Neuron (in vitro differentiated cells): ENCODE measurements around the gene NPIPB9.
"Not testable (repeated sequence)": the region's sequence is repeated elsewhere in the genome, so short reads cannot be mapped to it uniquely, and the experiment has no call there.

Experiments used
- H2AFZ ChIP-seq: one replicate; pipeline ENCODE4 v1.6.1; 2013; ENCODE audit warnings: low read depth, mild to moderate bottlenecking, inconsistent platforms, low read length, moderate library complexity
- H3K27me3 ChIP-seq: one replicate; pipeline ENCODE4 v1.6.1; 2013; ENCODE audit warnings: low read length; ENCODE audit not compliant: insufficient read depth
- H3K36me3 ChIP-seq: one replicate; pipeline ENCODE4 v1.6.1; 2013; ENCODE audit warnings: low read length; ENCODE audit not compliant: insufficient read depth
- H3K4me1 ChIP-seq: one replicate; pipeline ENCODE4 v1.6.1; 2013; ENCODE audit warnings: low read length; ENCODE audit not compliant: insufficient read depth
- H3K4me3 ChIP-seq: 2 replicates; pipeline ENCODE4 v1.5.1; 2013; ENCODE audit warnings: mild to moderate bottlenecking, low read length, moderate library complexity
- H3K9me3 ChIP-seq: one replicate; pipeline ENCODE4 v1.6.1; 2013; ENCODE audit warnings: low read length

Gene NPIPB9

GRCh38 chr16:28781697-28782096 lies 30.1 kb downstream of the NPIPB9 start:
- H3K27me3 ChIP-seq, H3K9me3 ChIP-seq: not testable (repeated sequence)

GRCh38 chr16:28782357-28782756 lies 30.8 kb downstream of the NPIPB9 start:
- not testable (repeated sequence) for H3K36me3 ChIP-seq, H2AFZ ChIP-seq, H3K4me1 ChIP-seq, H3K9me3 ChIP-seq, H3K27me3 ChIP-seq, H3K4me3 ChIP-seq

More at GRCh38 chr16:28781697-28782096, 30.1 kb downstream of the NPIPB9 start:
- H3K4me1 ChIP-seq, H3K4me3 ChIP-seq, H3K36me3 ChIP-seq, H2AFZ ChIP-seq: not testable (repeated sequence)

DNA sequence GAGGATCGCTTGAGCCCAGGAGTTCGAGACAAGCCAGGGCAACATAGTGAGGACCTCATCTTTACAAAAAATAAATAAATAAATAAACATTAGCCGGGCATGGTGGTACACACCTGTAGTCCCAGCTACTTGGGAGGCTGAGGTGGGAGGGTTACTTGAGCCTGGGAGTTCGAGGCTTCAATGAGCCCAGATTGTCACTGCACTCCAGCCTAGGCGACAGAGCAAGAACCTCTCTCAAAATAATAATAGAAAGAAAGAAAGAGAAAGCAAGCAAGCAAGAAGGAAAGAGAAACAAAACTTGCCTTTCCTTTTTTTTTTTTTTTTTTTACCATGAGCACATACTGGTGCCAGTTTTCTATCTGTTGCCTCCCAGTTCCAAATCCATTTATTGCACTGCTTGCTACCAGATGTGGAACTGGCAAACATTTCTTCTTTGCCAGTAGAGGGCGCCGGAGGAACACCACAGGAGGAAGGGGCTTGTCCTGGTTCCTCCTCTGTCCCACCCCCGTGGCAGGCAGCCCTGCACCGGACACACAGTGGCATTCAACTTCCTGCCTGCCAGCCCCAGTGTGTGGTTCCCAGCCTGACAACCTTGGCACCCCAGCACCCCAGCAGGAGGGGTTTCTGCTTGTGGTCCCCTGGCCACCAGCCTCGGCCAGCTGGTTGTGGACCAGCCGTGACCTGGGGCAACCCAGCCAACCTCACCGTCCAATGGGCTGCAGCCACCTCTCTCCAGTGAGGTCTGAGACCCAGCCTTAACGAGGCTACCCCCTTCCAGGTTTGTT lies 50.8 kb downstream of the NPIPB9 start:
- not testable (repeated sequence) for H3K9me3 ChIP-seq, H3K4me3 ChIP-seq, H2AFZ ChIP-seq, H3K4me1 ChIP-seq, H3K27me3 ChIP-seq, H3K36me3 ChIP-seq

GRCh38 chr16:28807445-28808120 lies 56.0 kb downstream of the NPIPB9 start:
- not testable (repeated sequence) for H2AFZ ChIP-seq

DNA sequence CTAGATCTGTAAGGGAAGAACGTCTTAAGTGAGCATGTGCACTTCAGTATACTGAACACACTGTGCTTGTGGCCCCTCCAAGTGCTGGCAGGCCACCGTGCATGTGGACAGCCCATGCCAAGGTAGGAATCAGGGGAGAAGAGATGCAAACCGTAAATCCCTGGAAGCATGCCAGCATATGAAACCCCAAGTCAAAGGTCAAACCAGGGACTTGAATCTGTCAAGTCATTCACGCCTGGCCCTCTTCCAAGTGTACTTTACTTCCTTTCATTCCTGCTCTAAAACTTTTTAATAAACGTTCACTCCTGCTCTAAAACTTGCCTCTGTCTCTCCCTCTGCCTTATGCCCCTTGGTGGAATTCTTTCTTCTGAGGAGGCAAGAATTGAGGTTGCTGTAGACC lies 68.4 kb downstream of the NPIPB9 start:
- H3K9me3 ChIP-seq = no peaks in the 10 kb centered on the region
- no peak overlapping the region for H2AFZ ChIP-seq
- H3K36me3 ChIP-seq = peaks cover 1% of the 10 kb centered on the region
- H3K27me3 ChIP-seq = no peaks in the 10 kb centered on the region
- H3K4me3 ChIP-seq = no peak overlapping the region
- H3K4me1 ChIP-seq = peaks cover 10% of the 10 kb centered on the region

More at GRCh38 chr16:28807445-28808120, 56.0 kb downstream of the NPIPB9 start:
- not testable (repeated sequence) for H3K27me3 ChIP-seq, H3K4me1 ChIP-seq, H3K9me3 ChIP-seq, H3K4me3 ChIP-seq, H3K36me3 ChIP-seq

DNA sequence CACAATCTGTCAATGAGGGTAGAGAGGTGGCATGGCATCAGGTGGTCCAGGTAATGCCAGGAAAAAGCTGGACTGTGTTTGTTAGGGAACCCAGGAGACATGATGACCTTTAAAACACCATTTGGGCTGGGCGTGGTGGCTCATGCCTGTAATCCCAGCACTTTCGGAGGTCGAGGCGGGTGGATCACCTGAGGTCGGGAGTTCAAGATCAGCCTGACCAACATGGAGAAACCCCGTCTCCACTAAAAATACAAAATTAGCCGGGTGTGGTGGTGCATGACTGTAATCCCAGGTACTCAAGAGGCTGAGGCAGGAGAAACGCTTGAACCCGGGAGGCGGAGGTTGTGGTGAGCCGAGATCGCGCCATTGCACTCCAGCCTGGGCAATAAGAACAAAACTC lies 69.0 kb downstream of the NPIPB9 start:
- peaks cover 15% of the 10 kb centered on the region for H3K4me1 ChIP-seq
- H3K36me3 ChIP-seq, H3K9me3 ChIP-seq, H3K27me3 ChIP-seq, H2AFZ ChIP-seq, H3K4me3 ChIP-seq: not testable (repeated sequence)

DNA sequence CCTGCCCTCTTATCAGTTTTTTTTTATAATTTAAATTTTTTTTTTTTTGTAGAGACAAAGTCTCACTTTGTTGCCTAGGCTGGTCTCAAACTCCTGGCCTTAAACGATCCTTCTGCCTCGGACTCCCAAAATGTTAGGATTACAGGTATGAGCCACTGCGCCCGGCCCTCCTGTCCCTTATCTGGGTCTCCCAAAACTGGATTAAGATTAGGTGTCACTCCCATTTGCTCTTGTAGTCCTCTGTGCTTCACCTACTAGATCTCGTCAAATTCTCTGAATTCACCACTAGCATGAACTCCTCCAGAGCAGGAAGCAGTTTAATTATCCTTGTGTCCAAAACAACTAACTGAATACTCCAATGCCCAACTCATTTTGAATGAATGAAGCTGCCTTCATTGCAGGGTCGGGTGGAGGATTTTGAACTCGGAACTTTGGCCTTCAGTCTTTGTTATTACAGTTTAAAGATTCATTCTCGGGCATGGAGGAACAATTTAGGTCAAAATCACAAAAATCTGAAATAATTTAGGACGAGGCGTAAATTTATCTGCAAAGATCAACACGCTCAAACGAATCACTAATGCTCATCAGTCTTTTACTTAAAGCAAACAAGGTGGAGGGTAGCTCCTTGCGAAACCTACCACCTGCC lies 70.4 kb downstream of the NPIPB9 start:
- Histone ChIP-seq H2AFZ (peak overlapping the region; percentile 32), H3K27me3 (no peaks in the 10 kb centered on the region), H3K9me3 (no peaks in the 10 kb centered on the region), H3K4me3 (peak overlapping the region; percentile 82), H3K36me3 (peaks cover 21% of the 10 kb centered on the region), H3K4me1 (peaks cover 21% of the 10 kb centered on the region)
